Keratinocyte (primary cell): ENCODE data around the gene TMPRSS2.

Experiments used
- CTCF ChIP-seq, 3 experiments: IDR thresholded peaks in 1 of 3; conservative IDR thresholded peaks in 1 of 3; optimal IDR thresholded peaks in 1 of 3; 2 replicates in 2 of 3; 3 replicates in 1 of 3; pipeline versions ENCODE3 to v1.5.1; 2011; ENCODE audit warnings: low read length in 3 of 3, mild to moderate bottlenecking in 3 of 3, moderate library complexity in 2 of 3, control low read depth in 1 of 3, inconsistent platforms in 1 of 3; ENCODE audit not compliant: insufficient read depth in 2 of 3; ENCODE audit errors: extremely low read depth in 1 of 3
- EZH2 ChIP-seq: IDR thresholded peaks from one replicate; pipeline ENCODE4 v1.6.1; 2012; ENCODE audit warnings: inconsistent platforms, mild to moderate bottlenecking, low read length, moderate library complexity

- TF ChIP-seq CTCF (optimal IDR thresholded peaks at IDR 0.05 in 1 of 3, IDR thresholded peaks at IDR 0.05 in 1 of 3, conservative IDR thresholded peaks at IDR 0.05 in 1 of 3; ENCODE audit: extremely low read depth in 1 of 3, insufficient read depth in 2 of 3, low read length in 3 of 3) (no peak), EZH2 (no peak)
Measured at GRCh38 chr21:41497008-41497407, 10.9 kb downstream of the TMPRSS2 start.
